ENCODE results near the gene ABT1. TPM values are rescaled to one million over a fixed set of nuclear protein-coding genes. Genes with fewer than 3 reads are reported as not detected.

ABT1 gene
- polyA plus RNA-seq, 1 of the 3 experiments (the other 2 are of a cell fraction), result 15.4 TPM

GRCh38 chr6:26561533-26562466 is 35.0 kb upstream of the ABT1 start:
- POLR2A ChIA-PET, result no interaction called here
- DNase-seq, result no peak
- Histone ChIP-seq H3K9ac (no peak overlapping the region), H4K20me1 (ENCODE audit: insufficient read depth) (no peaks in the 10 kb centered on the region), H3K4me2 (no peak overlapping the region), H3K27me3 (ENCODE audit: insufficient read depth) (no peaks in the 10 kb centered on the region), H3K4me3 (ENCODE audit: low read depth in 2 of 2, low read length in 1 of 2) (no peak overlapping the region), H3K9me3 (peaks cover 3% of the 10 kb centered on the region; the same call in 1 of the 2 replicates), H3K9me2 (no peaks in the 10 kb centered on the region), H3K36me3 (replicated peaks in 1 of 2; ENCODE audit: control insufficient read depth in 1 of 2, insufficient read depth in 2 of 2, low read length in 1 of 2) (no peaks in the 10 kb centered on the region), H3K27ac (ENCODE audit: low read depth in 2 of 2, low read length in 1 of 2) (no peak overlapping the region), H3K4me1 (ENCODE audit: control insufficient read depth in 1 of 2, insufficient read depth in 2 of 2, low read depth in 1 of 2, low read length in 1 of 2) (no peaks in the 10 kb centered on the region), H3K79me2 (ENCODE audit: insufficient read depth) (no peaks in the 10 kb centered on the region), H2AFZ (ENCODE audit: low read depth) (no peak overlapping the region), H3F3A (replicated peaks; ENCODE audit: insufficient read depth) (peaks cover 9% of the 10 kb centered on the region)
- 71% methylated on average over 17 of the region's 17 CpGs for WGBS (ENCODE audit: low lambda C conversion rate)
- CTCF ChIA-PET, result interaction anchor here (1.0 to 1.7 kb wide), 3 partner anchors 11 to 220 kb away, joined by 3 to 5 read pairs (median 3); no protein-coding TSS in a partner anchor
- TF ChIP-seq FOXM1 (IDR thresholded peaks at IDR 0.05; ENCODE audit: low read depth) (no peak), JUND (IDR thresholded peaks at IDR 0.05) (no peak), GATA2 (CRISPR knock-in tag; IDR thresholded peaks at IDR 0.05) (no peak), YY1 (IDR thresholded peaks at IDR 0.05; ENCODE audit: low read depth) (no peak), GABPA (IDR thresholded peaks at IDR 0.05; ENCODE audit: low read depth) (no peak), EP300 (IDR thresholded peaks at IDR 0.05; ENCODE audit: borderline replicate concordance in 1 of 2, low read depth in 1 of 2, low read length in 1 of 2) (no peak), RCOR1 (IDR thresholded peaks at IDR 0.05; ENCODE audit: low read length) (no peak), ELF1 (IDR thresholded peaks at IDR 0.05) (no peak), TCF12 (IDR thresholded peaks at IDR 0.05) (no peak), NFIC (IDR thresholded peaks at IDR 0.05; ENCODE audit: borderline replicate concordance) (no peak), USF2 (IDR thresholded peaks at IDR 0.05; ENCODE audit: borderline replicate concordance, low read depth, low read length) (no peak)
- TF ChIP-seq, protein P1, sequence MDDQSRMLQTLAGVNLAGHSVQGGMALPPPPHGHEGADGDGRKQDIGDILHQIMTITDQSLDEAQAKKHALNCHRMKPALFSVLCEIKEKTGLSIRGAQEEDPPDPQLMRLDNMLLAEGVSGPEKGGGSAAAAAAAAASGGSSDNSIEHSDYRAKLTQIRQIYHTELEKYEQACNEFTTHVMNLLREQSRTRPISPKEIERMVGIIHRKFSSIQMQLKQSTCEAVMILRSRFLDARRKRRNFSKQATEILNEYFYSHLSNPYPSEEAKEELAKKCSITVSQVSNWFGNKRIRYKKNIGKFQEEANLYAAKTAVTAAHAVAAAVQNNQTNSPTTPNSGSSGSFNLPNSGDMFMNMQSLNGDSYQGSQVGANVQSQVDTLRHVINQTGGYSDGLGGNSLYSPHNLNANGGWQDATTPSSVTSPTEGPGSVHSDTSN (IDR thresholded peaks at IDR 0.05), result no peak
- TF ChIP-seq, protein P2, sequence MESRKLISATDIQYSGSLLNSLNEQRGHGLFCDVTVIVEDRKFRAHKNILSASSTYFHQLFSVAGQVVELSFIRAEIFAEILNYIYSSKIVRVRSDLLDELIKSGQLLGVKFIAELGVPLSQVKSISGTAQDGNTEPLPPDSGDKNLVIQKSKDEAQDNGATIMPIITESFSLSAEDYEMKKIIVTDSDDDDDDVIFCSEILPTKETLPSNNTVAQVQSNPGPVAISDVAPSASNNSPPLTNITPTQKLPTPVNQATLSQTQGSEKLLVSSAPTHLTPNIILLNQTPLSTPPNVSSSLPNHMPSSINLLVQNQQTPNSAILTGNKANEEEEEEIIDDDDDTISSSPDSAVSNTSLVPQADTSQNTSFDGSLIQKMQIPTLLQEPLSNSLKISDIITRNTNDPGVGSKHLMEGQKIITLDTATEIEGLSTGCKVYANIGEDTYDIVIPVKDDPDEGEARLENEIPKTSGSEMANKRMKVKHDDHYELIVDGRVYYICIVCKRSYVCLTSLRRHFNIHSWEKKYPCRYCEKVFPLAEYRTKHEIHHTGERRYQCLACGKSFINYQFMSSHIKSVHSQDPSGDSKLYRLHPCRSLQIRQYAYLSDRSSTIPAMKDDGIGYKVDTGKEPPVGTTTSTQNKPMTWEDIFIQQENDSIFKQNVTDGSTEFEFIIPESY (IDR thresholded peaks at IDR 0.05; ENCODE audit: borderline replicate concordance, low read depth), result no peak
- TF ChIP-seq, protein P3, sequence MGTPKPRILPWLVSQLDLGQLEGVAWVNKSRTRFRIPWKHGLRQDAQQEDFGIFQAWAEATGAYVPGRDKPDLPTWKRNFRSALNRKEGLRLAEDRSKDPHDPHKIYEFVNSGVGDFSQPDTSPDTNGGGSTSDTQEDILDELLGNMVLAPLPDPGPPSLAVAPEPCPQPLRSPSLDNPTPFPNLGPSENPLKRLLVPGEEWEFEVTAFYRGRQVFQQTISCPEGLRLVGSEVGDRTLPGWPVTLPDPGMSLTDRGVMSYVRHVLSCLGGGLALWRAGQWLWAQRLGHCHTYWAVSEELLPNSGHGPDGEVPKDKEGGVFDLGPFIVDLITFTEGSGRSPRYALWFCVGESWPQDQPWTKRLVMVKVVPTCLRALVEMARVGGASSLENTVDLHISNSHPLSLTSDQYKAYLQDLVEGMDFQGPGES (IDR thresholded peaks at IDR 0.05; ENCODE audit: low read depth, low read length), result no peak

Measured in SK-N-SH (cell line).